GM12891 (cell line): Measurements from ENCODE around the gene CNTNAP5.

Experiments
- PAX5 ChIP-seq: IDR thresholded peaks from 2 replicates; pipeline ENCODE4 v1.6.1; 2011; ENCODE audit warnings: low read length, moderate library complexity, mild to moderate bottlenecking; ENCODE audit not compliant: insufficient read depth, severe bottlenecking
- POLR2A ChIP-seq: IDR thresholded peaks from 2 replicates; pipeline ENCODE4 v1.6.1; 2011; ENCODE audit warnings: low read depth, low read length, control low read depth
- POLR2AphosphoS5 ChIP-seq: IDR thresholded peaks from 2 replicates; pipeline ENCODE4 v1.6.1; 2011; ENCODE audit warnings: low read depth, low read length, control low read depth
- SPI1 ChIP-seq: IDR thresholded peaks from 2 replicates; pipeline ENCODE4 v1.6.1; 2011; ENCODE audit warnings: low read depth, low read length, control low read depth
- TAF1 ChIP-seq: IDR thresholded peaks from 2 replicates; pipeline ENCODE4 v1.6.1; 2011; ENCODE audit warnings: low read depth, low read length, control low read depth

GRCh38 chr2:124027182-124027581, 2.1 kb downstream of the CNTNAP5 start:
- TF ChIP-seq POLR2A (no peak), POLR2AphosphoS5 (no peak), TAF1 (no peak), PAX5 (no peak), SPI1 (no peak)
